GM19328 (cell line): ENCODE measurements around the gene DENND1A.
"Not testable (repeated sequence)": the region's sequence is repeated elsewhere in the genome, so short reads cannot be mapped to it uniquely, and the experiment has no call there.

Experiments
- ATAC-seq: cut with Tn5 transposase; IDR thresholded peaks from one replicate; pipeline ENCODE4 v1.9.1; 2021; ENCODE audit warnings: mild to moderate bottlenecking, moderate library complexity; ENCODE audit not compliant: unreplicated experiment

DENND1A gene

GRCh38 chr9:123336959-123337358 is 593.0 kb downstream of the DENND1A start:
- ATAC-seq = no peak

- no peak for ATAC-seq
Measured at GRCh38 chr9:123336449-123336848, 593.5 kb downstream of the DENND1A start.

- ATAC-seq = no peak
Measured at GRCh38 chr9:123335986-123336329, 594.0 kb downstream of the DENND1A start.

- no peak for ATAC-seq
Measured at GRCh38 chr9:123335193-123335985, 594.5 kb downstream of the DENND1A start.

- ATAC-seq = no peak
Measured at GRCh38 chr9:123334639-123335038, 595.3 kb downstream of the DENND1A start.

GRCh38 chr9:123333058-123333669 is 596.8 kb downstream of the DENND1A start:
- not testable (repeated sequence) for ATAC-seq

GRCh38 chr9:123331346-123332060 is 598.4 kb downstream of the DENND1A start:
- no peak for ATAC-seq
